ENCODE measurements around the gene PRKCQ.
A peak's percentile ranks its signal among the peaks of the same experiment; 100 is the strongest.

PRKCQ gene

DNA sequence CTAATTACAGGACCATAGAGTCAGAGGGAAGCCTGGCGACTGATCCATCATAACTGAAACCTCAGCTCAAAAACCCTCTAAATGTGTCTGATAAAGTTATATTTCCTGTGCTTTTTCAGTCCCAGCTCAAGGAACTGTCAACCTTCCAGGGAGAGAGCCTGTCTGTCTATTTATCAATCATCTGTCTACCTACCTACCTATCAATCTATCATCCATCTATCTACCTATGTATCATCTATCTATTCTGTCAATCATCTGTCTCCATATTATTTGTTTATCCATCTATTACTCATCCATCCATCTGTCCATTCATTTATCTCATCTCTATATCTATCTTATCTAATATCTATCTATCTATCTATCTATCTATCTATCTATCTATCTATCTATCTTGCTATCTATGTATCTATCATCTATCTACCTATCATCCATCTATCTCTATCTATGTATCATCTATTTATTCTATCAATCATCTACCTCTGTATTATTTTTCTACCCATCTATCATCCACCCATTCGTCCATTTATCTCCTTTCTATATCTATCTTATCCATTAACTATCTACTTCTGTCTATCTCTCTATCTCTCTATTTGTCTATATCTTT is 161.4 kb downstream of the PRKCQ start:
- no peak for ATAC-seq
- H3K9me3 Mint-ChIP-seq: no peaks in the 10 kb centered on the region
- H3K27me3 Mint-ChIP-seq: no peaks in the 10 kb centered on the region
- no peaks in the 10 kb centered on the region for H3K36me3 Mint-ChIP-seq
- H3K4me1 Mint-ChIP-seq: no peaks in the 10 kb centered on the region
- no peak overlapping the region for H3K4me3 Mint-ChIP-seq
- no peak overlapping the region for H3K27ac Mint-ChIP-seq

DNA sequence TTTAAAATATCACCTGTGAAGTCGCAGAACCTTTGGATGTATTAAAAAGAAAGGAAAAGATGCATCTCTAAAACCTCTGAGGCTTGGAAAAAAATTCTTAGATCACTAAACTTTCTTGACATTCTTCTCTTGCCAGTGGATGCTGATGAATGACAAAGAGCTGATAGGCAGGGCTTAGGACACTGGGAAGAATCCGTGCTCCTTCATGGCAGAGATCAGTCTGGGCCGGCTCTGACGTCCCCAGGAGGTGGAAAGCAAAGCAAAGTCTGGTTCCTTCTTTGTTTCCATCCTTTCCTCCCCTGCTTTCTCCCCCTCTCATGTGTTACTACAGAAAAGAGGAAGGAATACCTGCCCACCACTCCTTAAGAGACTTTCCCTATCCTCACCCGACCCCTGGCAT is 161.9 kb downstream of the PRKCQ start:
- ATAC-seq: no peak
- Mint-ChIP-seq H3K4me3 (no peak overlapping the region), H3K4me1 (no peaks in the 10 kb centered on the region), H3K27me3 (no peaks in the 10 kb centered on the region), H3K36me3 (no peaks in the 10 kb centered on the region), H3K27ac (no peak overlapping the region), H3K9me3 (no peaks in the 10 kb centered on the region)

DNA sequence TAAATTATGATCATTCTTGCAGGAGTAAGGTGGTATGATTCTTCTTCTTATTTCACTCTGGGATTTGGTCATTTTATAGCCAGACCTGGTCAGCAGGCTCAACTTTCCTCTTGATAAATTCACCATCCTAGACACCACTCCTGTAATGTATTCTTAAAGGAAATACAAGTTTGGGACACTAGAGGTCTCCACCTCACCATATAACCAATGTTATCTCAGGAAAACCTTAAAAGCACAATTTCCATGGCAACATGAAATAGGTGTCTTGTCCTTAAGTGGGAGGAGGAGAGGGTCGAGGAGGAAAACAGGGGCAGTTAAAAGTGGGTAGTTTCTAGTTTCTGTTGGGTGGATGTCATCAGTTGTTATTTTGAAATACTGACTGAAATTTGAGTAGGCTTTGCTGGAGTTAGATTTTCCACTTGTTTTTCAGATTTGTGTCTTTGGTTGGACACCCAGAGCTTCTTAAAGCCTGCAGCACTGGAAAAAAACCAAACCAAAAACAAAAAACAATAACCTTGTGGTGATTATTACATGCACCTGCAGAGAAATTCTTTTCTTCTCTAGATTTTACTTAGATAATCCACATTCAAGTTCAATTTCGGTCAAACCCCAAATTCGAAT is 163.1 kb downstream of the PRKCQ start:
- H3K4me3 Mint-ChIP-seq: no peak overlapping the region
- no peak overlapping the region for H3K27ac Mint-ChIP-seq
- no peaks in the 10 kb centered on the region for H3K4me1 Mint-ChIP-seq
- H3K9me3 Mint-ChIP-seq: no peaks in the 10 kb centered on the region
- no peaks in the 10 kb centered on the region for H3K27me3 Mint-ChIP-seq
- peak; percentile 53 for ATAC-seq
- no peaks in the 10 kb centered on the region for H3K36me3 Mint-ChIP-seq

DNA sequence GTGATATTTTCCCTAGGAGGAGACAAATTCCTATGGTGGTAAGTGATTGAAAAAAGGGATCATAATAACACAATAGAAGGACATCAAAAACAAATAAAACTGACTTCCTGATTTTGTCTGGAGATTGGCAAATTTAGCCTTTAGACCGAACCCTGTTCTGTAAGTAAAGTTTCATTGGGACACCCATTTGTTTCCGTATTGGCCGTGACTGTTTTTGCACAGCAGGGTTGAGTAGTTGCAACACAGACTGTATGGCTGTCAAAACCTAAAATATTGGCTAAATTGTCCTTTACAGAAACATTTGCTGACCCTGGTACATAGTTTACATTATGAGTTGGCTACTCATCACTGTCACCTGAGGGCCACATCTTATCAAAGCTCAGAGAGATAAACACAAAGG is 168.6 kb downstream of the PRKCQ start:
- Mint-ChIP-seq H3K27ac (no peak overlapping the region), H3K9me3 (no peaks in the 10 kb centered on the region), H3K36me3 (no peaks in the 10 kb centered on the region), H3K27me3 (peaks cover 12% of the 10 kb centered on the region), H3K4me3 (no peak overlapping the region), H3K4me1 (peaks cover 8% of the 10 kb centered on the region)
- ATAC-seq: no peak

DNA sequence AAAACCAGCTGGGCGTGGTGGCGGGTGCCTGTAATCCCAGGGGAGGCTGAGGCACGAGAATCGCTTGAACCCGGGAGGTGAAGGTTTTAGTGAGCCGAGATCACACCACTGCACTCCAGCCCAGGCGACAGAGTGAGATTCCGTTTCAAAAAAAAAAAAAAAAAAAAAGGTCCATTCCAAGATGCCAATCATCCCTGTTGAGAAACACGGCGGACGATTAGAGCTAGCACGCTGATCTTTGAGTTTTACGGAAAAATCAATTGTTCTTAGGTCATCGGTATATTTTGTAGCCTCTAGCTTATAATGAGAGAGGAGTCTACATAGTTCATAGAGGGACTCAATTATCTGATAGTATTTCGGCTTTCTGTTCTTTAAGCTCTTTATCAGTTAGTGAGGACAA is 169.2 kb downstream of the PRKCQ start:
- Mint-ChIP-seq H3K27me3 (peaks cover 12% of the 10 kb centered on the region), H3K4me1 (peaks cover 8% of the 10 kb centered on the region), H3K36me3 (no peaks in the 10 kb centered on the region), H3K4me3 (no peak overlapping the region), H3K9me3 (no peaks in the 10 kb centered on the region), H3K27ac (no peak overlapping the region)
- ATAC-seq: no peak

DNA sequence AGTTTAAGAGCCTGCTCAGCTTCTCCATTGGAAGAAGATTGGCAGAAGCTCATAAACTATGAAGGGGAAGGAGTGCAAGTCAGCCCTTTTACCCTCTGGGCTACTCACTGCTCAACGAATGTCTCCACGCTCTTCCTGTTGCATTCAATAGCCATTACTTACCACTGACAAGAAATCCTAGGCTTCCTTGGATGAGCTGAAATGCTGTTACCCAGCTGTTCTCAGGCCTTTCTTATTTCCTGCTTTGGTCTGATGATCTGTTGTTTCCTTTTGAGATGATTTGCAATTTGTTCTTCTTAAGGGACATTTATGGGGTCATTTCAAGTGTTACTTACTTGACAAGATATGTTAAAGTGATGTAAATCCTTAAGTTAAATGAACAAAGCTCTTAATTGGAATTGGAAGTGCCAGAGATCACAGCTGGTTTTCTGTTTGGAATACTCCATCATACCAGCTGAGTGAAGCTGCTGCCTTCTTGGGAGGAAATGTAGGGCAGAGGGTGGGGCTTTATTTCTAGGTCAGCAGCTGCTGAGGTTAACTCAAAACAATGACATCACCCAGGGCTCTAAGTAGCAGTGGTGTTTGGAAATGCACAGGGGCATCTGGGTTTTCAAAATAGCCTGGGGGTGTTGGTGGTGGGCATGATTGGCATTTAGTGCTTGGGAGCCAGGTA is 170.0 kb downstream of the PRKCQ start:
- no peaks in the 10 kb centered on the region for H3K9me3 Mint-ChIP-seq
- no peak for ATAC-seq
- H3K27ac Mint-ChIP-seq: no peak overlapping the region
- no peak overlapping the region for H3K4me3 Mint-ChIP-seq
- peaks cover 18% of the 10 kb centered on the region for H3K27me3 Mint-ChIP-seq
- H3K4me1 Mint-ChIP-seq: peaks cover 8% of the 10 kb centered on the region
- no peaks in the 10 kb centered on the region for H3K36me3 Mint-ChIP-seq

DNA sequence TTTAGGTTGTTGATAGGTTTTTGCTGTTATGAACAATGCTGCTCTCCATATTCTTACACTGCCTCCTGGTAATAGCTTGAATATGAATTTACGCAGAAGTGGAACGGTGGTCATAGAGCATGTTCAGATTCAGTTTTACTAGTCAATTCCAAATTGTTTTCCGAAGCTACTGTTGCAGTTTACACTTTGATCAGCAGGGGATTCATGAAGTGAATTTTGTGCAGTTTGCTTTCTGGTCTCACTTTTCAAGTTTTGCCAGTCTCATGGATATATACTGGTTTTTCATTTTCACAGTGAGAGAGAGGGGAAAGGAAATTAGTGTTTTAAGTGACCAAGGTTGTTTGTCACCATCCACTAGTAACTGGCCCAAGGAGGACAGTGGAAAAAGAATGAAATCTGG is 171.3 kb downstream of the PRKCQ start:
- peaks cover 29% of the 10 kb centered on the region for H3K27me3 Mint-ChIP-seq
- no peaks in the 10 kb centered on the region for H3K9me3 Mint-ChIP-seq
- no peak for ATAC-seq
- no peak overlapping the region for H3K4me3 Mint-ChIP-seq
- H3K36me3 Mint-ChIP-seq: no peaks in the 10 kb centered on the region
- H3K27ac Mint-ChIP-seq: no peak overlapping the region
- peaks cover 8% of the 10 kb centered on the region for H3K4me1 Mint-ChIP-seq

DNA sequence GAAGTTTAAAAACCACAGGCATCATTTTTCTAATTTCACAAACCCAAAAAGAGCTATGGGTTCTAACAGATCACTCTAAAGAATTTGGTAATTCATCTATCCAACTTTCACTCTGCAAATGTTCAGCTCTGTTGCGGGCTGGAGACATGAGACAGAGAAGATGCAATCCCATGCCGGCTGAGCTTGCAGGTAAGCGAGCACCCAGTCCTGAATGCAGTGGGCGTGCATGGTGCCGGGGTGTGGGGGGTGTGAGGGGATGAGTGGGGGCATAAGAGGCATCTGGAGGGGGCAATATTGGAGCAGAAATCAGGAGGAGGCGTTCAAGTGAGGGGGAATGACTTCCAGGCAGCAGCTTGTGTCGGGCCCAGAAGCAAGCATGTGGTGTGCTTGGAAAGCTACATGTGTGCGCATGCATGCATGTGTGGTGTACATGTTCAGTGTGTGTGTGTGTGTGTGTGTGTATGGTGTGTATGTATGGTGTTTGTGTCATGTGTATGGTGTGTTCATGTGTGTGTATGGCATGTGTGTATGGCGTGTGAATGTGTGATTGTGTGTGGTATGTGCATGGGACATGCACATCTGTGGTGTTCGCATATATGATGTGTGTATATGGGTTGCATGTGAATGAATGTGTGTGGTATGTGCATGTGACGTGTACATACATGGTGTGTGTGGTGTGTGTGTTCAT is 172.9 kb downstream of the PRKCQ start:
- Mint-ChIP-seq H3K27ac (no peak overlapping the region), H3K9me3 (no peaks in the 10 kb centered on the region), H3K4me3 (no peak overlapping the region), H3K27me3 (peaks cover 40% of the 10 kb centered on the region), H3K4me1 (peaks cover 8% of the 10 kb centered on the region), H3K36me3 (no peaks in the 10 kb centered on the region)
- no peak for ATAC-seq

DNA sequence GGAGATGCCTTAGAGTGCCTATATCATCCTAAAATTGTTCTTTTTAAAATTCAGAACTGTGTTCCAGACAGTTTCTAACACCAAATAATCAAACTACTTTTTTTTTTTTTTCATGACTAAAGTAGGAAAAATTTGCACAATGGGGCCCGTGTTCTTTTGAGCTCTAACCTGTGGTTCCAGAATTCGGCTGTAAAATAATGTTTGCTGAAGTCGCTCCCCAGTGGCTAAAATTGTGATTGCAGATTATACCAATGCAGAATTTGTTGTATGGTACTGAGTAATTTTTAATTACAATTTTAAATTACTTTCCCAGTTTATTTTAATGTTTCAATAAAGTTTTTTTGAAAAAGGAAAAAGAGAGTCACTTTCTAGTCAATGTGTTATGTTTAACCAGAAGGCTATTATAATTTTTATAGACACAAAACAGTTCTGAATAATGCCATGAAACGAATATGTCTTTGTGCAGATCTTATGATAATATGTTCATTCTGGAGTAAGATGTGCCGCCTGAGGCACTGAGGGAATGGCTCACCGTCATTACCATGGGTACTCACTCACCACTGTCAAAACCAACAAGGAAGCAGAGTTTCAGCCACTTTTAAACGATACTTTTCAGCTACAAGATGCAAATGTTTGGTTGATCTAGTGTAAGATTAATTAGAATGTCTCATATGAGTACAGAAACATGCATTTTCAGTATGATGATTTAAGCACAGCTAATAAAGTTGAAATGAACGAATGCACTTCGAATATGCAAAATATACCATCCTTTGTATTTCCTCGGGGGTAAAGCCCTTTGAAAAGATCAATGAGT is 173.6 kb downstream of the PRKCQ start:
- no peak for ATAC-seq
- H3K27ac Mint-ChIP-seq: no peak overlapping the region
- peaks cover 16% of the 10 kb centered on the region for H3K4me1 Mint-ChIP-seq
- H3K36me3 Mint-ChIP-seq: no peaks in the 10 kb centered on the region
- H3K4me3 Mint-ChIP-seq: no peak overlapping the region
- H3K27me3 Mint-ChIP-seq: peaks cover 48% of the 10 kb centered on the region
- H3K9me3 Mint-ChIP-seq: no peaks in the 10 kb centered on the region

DNA sequence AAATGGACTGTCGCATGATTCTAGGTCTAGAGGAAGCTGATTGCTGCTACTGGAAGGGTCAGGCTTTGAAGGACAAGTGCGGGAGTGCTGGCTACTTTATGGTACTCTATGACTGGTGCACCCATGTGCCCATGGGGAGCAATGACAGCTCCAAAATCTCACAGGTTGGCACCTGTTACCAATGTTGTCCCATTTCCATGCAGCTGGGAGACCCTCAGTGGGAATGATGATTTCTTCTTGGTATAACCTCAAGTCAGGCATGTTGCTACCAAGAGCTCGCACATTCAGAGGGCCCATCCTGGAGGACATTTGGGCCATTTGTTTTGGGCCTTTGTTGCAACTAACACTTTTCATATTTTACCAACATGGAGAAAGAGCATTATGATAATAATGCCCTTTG is 174.4 kb downstream of the PRKCQ start:
- H3K4me1 Mint-ChIP-seq: peaks cover 23% of the 10 kb centered on the region
- H3K27me3 Mint-ChIP-seq: peaks cover 49% of the 10 kb centered on the region
- H3K9me3 Mint-ChIP-seq: no peaks in the 10 kb centered on the region
- H3K27ac Mint-ChIP-seq: no peak overlapping the region
- ATAC-seq: no peak
- no peak overlapping the region for H3K4me3 Mint-ChIP-seq
- no peaks in the 10 kb centered on the region for H3K36me3 Mint-ChIP-seq

DNA sequence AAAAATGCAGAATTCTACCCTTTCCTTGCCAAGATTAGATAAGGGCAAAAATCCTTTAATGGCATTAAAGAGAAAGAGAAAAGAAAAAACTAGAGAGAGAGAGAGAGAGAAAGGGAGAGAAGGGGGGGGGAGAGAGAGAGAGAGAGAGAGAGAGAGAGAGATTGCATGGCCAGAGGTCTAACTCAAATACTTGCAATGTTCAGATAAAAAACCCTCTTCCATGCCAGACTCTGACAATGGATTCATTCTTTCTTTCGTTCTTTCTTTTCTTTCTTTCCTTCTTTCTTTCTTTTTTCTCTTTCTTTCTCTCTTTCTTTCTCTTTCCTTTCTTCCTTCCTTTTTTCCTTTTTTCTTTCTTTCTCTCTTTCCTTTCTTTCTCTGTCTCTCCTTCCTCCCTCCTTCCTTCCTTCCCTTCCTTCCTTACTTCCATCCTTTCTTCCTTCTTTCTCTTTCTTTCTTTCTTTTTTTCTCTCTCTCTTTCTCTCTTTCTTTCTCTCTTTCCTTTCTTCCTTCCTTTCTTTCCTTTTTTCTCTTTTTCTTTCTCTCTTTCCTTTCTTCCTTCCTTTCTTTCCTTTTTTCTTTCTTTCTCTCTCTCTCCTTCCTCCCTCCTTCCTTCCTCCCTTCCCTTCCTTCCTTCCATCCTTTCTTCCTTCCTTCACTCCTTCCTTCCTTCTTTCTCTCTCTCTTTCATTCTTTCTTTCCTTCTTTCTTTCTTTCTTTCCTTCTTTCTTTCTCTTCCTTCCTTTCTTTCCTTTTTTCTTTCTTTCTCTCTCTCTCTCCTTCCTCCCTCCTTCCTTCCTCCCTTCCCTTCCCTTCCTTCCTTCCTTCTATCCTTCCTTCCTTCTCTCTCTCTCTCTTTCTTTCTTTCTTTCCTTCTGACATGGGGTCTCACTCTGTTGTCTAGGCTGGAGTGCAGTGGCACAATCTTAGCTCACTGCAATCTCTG is 175.7 kb downstream of the PRKCQ start:
- H3K27ac Mint-ChIP-seq: peak overlapping the region; percentile 64
- H3K36me3 Mint-ChIP-seq: no peaks in the 10 kb centered on the region
- H3K4me1 Mint-ChIP-seq: peaks cover 26% of the 10 kb centered on the region
- ATAC-seq: no peak
- no peak overlapping the region for H3K4me3 Mint-ChIP-seq
- no peaks in the 10 kb centered on the region for H3K9me3 Mint-ChIP-seq
- H3K27me3 Mint-ChIP-seq: peaks cover 49% of the 10 kb centered on the region

DNA sequence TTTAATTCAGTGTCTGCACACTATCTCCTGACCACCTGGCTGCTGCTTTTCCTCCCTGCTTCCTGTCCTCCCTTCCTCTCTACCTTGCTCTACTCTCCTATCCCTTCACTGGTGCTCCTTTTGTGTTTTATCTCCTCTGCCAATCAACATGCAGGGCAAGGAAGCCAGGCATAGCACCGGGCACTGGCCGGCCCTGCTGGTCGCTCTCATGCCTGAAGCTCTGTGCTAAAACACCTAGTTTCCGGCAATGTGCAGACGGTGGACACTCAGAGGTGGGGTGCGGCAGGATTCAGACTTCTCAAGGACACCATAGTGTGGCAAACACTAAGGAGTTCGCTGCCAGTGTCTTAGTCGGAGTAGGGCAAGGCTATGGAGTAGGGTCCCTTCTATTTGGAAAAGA is 177.1 kb downstream of the PRKCQ start:
- Mint-ChIP-seq H3K9me3 (no peaks in the 10 kb centered on the region), H3K27ac (no peak overlapping the region), H3K4me1 (peaks cover 30% of the 10 kb centered on the region), H3K4me3 (no peak overlapping the region), H3K36me3 (no peaks in the 10 kb centered on the region), H3K27me3 (peaks cover 38% of the 10 kb centered on the region)
- no peak for ATAC-seq

DNA sequence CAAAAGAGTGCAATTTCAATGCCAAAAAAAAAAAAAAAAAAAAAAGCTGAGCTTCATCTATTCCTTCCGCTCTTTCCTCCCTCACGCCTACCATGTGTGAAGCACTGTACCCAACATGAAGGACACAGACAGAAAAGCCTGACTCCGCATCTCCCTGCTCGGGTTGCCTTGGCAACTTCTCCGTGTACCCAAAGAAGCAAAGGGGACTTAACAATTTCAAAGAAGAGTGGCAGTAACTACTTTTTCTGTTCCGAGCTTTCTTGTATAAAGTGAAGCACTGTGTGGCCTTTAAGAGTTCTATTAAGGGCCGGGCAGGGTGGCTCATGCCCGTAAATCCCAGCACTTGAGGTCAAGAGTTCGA is 177.7 kb downstream of the PRKCQ start:
- Mint-ChIP-seq H3K27me3 (peaks cover 37% of the 10 kb centered on the region), H3K36me3 (no peaks in the 10 kb centered on the region), H3K4me1 (peaks cover 30% of the 10 kb centered on the region), H3K27ac (no peak overlapping the region), H3K9me3 (no peaks in the 10 kb centered on the region), H3K4me3 (no peak overlapping the region)
- peak; percentile 5 for ATAC-seq

DNA sequence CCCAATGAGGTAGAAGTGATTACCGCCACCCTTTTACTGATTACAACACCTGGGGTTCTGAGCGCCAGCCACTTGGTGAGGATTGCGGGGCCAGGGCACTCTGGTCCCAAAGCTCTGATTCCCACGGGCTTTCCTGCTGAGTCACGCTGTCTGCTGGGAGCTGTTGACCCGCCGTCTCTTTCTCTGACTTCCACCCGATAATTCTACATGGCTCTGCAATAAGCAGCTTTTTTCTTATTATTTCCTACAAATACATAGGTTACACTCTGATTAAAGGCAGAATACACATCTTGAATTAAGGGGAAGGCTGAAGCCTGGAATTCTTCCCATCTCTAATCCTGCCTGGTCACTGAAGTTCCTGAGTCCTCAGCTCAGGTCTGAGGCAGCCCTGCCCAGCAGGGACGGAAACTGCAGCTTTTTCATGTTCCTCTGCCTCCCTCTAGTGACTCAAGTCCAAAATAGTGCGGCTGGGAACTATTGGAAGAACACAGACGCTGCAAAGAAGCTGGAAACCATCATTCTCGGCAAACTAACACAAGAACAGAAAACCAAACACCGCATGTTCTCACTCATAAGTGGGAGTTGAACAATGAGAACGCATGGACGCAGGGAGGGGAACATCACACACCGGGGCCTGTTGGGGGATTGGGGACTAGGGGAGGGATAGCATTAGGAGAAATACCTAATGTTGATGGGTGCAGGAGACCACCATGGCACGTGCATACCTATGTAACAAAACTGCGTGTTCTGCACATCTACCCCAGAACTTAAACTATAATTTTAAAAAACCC is 178.3 kb downstream of the PRKCQ start:
- peak overlapping the region; percentile 81 for H3K27ac Mint-ChIP-seq

More for the DNA sequence above, 178.3 kb downstream of the PRKCQ start:
- Mint-ChIP-seq H3K4me3 (peak overlapping the region; percentile 80), H3K4me1 (peaks cover 33% of the 10 kb centered on the region), H3K9me3 (no peaks in the 10 kb centered on the region), H3K27me3 (peaks cover 37% of the 10 kb centered on the region), H3K36me3 (no peaks in the 10 kb centered on the region)
- ATAC-seq: peak; percentile 90
